GM12875 (cell line): ENCODE results near the gene GTSE1.

ENCODE experiments used
- H3K4me3 ChIP-seq: one replicate; pipeline ENCODE4 v1.5.1; 2011; ENCODE audit warnings: low read depth, low read length, control low read depth
- TF ChIP-seq, protein P1 (sequence below): IDR thresholded peaks from 2 replicates; pipeline ENCODE4 v1.5.1; 2011; ENCODE audit warnings: low read depth, mild to moderate bottlenecking, control low read depth, inconsistent platforms, low read length, moderate library complexity, borderline replicate concordance; ENCODE audit not compliant: insufficient read depth

Gene GTSE1

DNA sequence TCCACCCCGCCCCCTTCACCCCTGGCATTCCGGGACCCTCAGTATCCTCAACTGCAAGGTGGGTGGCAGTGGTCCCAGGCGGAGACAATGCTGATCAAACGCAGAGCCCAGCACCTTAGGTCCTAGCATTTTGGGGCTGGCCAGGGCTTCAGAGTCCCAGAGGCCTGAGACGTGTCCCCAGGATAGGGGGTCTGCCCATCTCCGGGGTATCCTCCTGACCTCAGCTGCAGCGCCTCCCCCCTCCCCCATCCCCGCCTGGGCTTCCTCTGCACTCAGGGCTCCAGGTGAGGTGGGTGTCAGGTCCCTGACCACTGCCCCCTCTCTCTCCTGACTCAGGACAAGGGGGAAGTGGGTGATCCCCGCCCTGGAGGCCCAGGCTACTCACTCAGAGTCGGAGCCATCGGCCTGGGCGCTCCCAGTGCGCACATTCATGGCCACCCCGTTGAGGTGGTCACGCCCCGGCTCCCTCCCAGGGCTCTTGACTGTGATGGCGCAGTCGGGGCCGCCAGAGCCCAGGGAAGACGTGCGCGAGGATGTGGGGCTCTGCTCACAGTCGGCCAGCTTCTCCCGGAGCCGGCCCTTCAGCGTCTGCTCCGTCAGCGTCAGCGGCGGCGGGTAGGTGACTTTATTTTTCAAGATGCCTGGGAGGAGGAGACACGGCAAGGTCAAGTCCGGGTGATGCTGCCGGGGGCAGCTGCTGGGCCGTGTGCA is 67.1 kb downstream of the GTSE1 start:
- no peak overlapping the region for H3K4me3 ChIP-seq
- TF ChIP-seq, protein P1, sequence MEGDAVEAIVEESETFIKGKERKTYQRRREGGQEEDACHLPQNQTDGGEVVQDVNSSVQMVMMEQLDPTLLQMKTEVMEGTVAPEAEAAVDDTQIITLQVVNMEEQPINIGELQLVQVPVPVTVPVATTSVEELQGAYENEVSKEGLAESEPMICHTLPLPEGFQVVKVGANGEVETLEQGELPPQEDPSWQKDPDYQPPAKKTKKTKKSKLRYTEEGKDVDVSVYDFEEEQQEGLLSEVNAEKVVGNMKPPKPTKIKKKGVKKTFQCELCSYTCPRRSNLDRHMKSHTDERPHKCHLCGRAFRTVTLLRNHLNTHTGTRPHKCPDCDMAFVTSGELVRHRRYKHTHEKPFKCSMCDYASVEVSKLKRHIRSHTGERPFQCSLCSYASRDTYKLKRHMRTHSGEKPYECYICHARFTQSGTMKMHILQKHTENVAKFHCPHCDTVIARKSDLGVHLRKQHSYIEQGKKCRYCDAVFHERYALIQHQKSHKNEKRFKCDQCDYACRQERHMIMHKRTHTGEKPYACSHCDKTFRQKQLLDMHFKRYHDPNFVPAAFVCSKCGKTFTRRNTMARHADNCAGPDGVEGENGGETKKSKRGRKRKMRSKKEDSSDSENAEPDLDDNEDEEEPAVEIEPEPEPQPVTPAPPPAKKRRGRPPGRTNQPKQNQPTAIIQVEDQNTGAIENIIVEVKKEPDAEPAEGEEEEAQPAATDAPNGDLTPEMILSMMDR: no peak

DNA sequence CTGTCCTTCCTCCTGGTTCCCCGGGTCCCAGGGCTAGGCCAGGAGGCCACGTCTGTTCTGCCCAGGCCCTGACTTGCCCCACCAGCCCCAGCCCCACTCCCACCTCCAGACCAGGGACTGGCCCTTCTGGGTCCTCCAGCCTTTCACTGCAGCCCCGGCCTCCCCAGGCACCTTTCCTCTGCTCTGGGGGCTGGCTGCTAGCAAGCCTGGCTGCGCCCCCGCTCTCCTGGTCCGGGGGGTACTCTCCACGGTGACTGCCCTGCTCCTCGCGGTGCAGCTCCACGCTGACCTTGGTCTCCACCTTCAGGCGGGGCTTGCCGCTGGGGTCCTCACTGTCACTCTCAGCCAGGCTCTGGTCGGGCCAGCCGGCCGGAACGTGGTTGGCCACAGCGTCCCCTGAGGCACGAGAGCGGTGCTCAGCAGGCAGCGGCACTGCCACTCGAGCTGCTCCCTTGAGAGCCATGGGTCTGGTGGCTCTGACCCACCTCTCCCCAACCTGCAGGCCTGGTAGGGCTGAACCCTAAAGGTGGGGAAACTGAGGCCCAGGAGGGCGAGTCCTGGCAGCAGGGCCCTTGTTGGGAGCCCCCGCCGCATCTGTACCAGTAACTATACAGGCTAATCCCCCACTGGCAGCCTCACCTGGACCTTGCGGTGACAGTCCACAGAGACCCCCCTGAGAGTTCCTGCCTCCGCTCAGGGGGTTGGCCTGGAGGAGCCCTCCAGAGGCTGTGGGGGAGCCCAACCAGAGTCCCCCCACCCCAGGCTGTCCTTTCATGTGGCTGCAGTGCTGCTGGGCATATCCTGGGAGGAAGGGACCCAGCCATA is 67.9 kb downstream of the GTSE1 start:
- TF ChIP-seq, protein P1: no peak
- H3K4me3 ChIP-seq: no peak overlapping the region

DNA sequence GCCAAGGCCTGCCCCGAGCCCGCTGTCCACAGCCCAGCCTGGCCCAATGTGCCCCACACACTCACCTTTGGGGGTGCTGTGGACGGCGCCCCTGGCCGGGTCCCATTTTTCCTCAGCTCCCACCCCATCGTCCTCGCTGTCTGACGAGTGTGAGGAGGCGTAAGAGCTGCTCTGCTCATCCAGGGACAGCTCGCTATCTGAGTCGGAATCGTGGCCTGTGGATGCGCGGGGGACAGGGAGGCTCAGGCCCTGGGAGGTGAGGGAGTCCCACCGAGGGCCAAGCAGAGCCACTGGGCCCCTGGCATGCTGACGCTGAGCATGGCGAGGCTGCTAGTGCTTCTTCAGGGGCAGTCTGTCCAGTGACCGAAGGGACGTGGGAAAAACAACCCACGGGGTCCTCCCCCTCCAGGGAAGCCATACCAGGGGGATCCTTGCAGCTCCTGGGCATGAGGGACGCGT is 68.5 kb downstream of the GTSE1 start:
- TF ChIP-seq, protein P1: no peak
- H3K4me3 ChIP-seq: no peak overlapping the region

DNA sequence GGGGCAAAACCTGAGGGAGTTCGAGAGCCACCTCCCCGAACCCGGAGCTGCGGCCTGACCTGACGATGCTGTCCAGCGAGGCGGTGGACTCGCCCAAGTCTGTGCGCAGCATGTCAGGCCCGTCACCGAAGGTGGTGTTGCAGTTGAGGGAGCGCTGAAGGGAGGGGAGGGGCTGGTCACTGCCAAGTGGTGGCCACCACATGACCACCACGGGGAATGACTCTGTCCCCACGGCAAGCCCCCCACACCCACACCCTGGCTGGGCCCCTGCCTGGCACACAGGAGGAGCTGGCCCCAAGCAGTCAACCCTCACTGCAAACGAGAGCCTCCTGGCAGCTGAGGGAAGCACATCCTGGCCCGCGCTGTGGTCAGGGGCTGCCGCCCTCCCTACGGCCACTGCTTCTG is 69.7 kb downstream of the GTSE1 start:
- TF ChIP-seq, protein P1: no peak
- no peak overlapping the region for H3K4me3 ChIP-seq

DNA sequence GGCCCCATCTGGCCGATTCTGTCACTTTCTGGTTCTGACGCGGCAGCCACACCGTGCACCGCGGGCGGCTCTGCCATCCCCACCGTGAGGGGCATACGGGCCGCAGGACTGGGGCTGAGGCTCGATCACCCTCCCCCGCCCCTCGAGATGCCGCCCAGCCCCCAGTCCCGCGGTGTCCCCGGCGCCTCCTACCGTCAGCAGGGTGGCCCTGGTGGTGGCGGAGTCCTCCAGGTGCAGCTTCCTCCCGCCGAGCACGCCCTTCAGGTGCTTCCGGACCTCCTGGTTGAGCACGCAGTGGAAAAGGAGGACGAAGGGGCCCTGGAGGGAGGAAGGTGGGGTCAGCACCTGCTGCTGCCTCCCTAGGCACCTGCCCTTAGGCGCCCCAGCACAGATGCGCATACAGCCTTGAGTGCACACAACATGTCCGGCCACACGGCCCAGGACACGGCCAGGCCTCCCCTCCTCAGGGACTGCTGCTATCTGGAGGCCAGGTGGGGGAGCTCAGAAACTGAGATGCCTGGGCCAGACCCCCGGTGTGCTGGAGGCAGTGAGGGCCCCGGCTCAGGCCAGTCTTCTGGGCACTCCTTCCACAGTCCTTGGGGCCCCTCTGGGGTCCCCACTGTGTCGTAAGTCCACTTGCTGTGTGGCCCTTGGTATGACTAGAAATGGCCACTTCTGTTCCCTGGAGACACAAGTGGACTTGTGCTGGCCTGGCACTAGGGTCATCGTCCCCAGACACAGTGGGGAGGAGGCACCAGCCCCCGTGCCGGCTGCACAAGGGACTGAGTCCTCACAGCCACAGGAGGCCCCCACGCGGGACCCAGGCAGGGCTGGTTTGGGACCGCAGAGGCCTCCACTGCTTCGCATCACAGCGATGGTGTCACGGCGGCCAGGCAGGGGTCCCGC is 70.4 kb downstream of the GTSE1 start:
- TF ChIP-seq, protein P1: 0 out of 2 replicates have a peak, but pooled peaks have one; percentile 4
- no peak overlapping the region for H3K4me3 ChIP-seq

DNA sequence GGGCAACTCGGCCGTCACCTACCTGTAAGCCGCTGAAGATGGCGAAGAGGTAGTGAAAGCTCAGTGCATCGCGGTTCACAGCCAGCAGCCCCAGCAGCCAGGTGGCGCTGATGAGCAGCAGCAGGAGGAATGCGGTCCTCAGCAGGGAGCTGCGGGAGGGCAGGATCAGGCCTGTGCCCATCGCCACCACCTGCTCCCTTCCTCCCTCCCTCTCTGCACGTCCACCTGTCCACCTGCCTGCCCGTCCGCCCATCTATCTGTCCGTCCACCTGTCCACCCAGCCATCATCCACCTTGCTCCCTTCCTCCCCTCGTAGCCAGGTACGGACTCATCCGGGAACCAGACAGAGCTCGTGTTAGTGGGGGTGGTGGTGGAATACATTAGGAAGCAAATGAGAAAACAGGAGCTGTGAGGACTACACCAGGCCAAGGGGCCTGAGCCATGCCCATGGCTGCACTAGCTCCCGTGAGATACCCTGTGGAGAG is 71.1 kb downstream of the GTSE1 start:
- no peak overlapping the region for H3K4me3 ChIP-seq
- TF ChIP-seq, protein P1: peak; percentile 99
